ENCODE results near the gene COQ10B.
A peak's percentile ranks its signal among the peaks of the same experiment; 100 is the strongest.
"Not testable (repeated sequence)": the region's sequence is repeated elsewhere in the genome, so short reads cannot be mapped to it uniquely, and the experiment has no call there.

COQ10B gene

GRCh38 chr2:197453123-197453913, at the start of gene COQ10B:
COQ10B (plus strand) TSS chr2:197453552; CDS start chr2:197453561, 9 bp downstream.
- FAIRE-seq = peak; percentile 96
- DNase-seq (ENCODE audit: insufficient read length, low spot score) = peak; percentile 95

- DNase-seq (ENCODE audit: insufficient read length, low spot score) (no peak), FAIRE-seq (no peak)
These were observed 47.8 kb upstream of the COQ10B start for GRCh38 chr2:197405582-197405981.

- no peak for FAIRE-seq
- no peak for DNase-seq (ENCODE audit: insufficient read length, low spot score)
These were observed 39.3 kb upstream of the COQ10B start for GRCh38 chr2:197414039-197414438.

- no peak for DNase-seq (ENCODE audit: insufficient read length, low spot score)
- no peak for FAIRE-seq
These were observed 38.8 kb upstream of the COQ10B start for GRCh38 chr2:197414515-197414914.

GRCh38 chr2:197416268-197416667, 37.1 kb upstream of the COQ10B start:
- no peak for DNase-seq (ENCODE audit: insufficient read length, low spot score)
- FAIRE-seq = no peak

GRCh38 chr2:197419438-197419837, 33.9 kb upstream of the COQ10B start:
- FAIRE-seq (no peak), DNase-seq (ENCODE audit: insufficient read length, low spot score) (no peak)

GRCh38 chr2:197423307-197423706, 30.0 kb upstream of the COQ10B start:
- DNase-seq (ENCODE audit: insufficient read length, low spot score) = no peak
- no peak for FAIRE-seq

GRCh38 chr2:197425550-197425949, 27.8 kb upstream of the COQ10B start:
- FAIRE-seq (no peak), DNase-seq (ENCODE audit: insufficient read length, low spot score) (no peak)

GRCh38 chr2:197426723-197427603, 26.4 kb upstream of the COQ10B start:
- no peak for FAIRE-seq

GRCh38 chr2:197427986-197428385, 25.4 kb upstream of the COQ10B start:
- no peak for DNase-seq (ENCODE audit: insufficient read length, low spot score)
- no peak for FAIRE-seq

More at GRCh38 chr2:197426723-197427603, 26.4 kb upstream of the COQ10B start:
- DNase-seq (ENCODE audit: insufficient read length, low spot score) = no peak

- DNase-seq (ENCODE audit: insufficient read length, low spot score) = no peak
- FAIRE-seq = no peak
These were observed 21.5 kb upstream of the COQ10B start for GRCh38 chr2:197431858-197432257.

GRCh38 chr2:197432527-197432926, 20.8 kb upstream of the COQ10B start:
- not testable (repeated sequence) for DNase-seq (ENCODE audit: insufficient read length, low spot score); FAIRE-seq

- DNase-seq (ENCODE audit: insufficient read length, low spot score) = no peak
- peak; percentile 78 for FAIRE-seq
These were observed 19.4 kb upstream of the COQ10B start for GRCh38 chr2:197433780-197434438.

GRCh38 chr2:197434541-197435513, 18.5 kb upstream of the COQ10B start, which contains the start of gene SF3B1:
SF3B1 (minus strand) TSS chr2:197435028; CDS start chr2:197434999, 29 bp downstream.
- peak; percentile 94 for FAIRE-seq

GRCh38 chr2:197435598-197436420, 17.5 kb upstream of the COQ10B start:
- no peak for DNase-seq (ENCODE audit: insufficient read length, low spot score)
- no peak for FAIRE-seq

More at GRCh38 chr2:197434541-197435513, 18.5 kb upstream of the COQ10B start, which contains the start of gene SF3B1:
- DNase-seq (ENCODE audit: insufficient read length, low spot score) = peak; percentile 85

GRCh38 chr2:197437380-197437779, 16.0 kb upstream of the COQ10B start:
- no peak for DNase-seq (ENCODE audit: insufficient read length, low spot score)
- FAIRE-seq = no peak

GRCh38 chr2:197442857-197443256, 10.5 kb upstream of the COQ10B start:
- DNase-seq (ENCODE audit: insufficient read length, low spot score) = no peak
- no peak for FAIRE-seq

- no peak for DNase-seq (ENCODE audit: insufficient read length, low spot score)
- no peak for FAIRE-seq
These were observed 7.6 kb upstream of the COQ10B start for GRCh38 chr2:197445746-197446145.

GRCh38 chr2:197446844-197447243, 6.5 kb upstream of the COQ10B start:
- no peak for FAIRE-seq
- DNase-seq (ENCODE audit: insufficient read length, low spot score) = no peak

All from GM19239 (cell line).